Measurements from ENCODE around the gene FAM177B.

Gene FAM177B

DNA sequence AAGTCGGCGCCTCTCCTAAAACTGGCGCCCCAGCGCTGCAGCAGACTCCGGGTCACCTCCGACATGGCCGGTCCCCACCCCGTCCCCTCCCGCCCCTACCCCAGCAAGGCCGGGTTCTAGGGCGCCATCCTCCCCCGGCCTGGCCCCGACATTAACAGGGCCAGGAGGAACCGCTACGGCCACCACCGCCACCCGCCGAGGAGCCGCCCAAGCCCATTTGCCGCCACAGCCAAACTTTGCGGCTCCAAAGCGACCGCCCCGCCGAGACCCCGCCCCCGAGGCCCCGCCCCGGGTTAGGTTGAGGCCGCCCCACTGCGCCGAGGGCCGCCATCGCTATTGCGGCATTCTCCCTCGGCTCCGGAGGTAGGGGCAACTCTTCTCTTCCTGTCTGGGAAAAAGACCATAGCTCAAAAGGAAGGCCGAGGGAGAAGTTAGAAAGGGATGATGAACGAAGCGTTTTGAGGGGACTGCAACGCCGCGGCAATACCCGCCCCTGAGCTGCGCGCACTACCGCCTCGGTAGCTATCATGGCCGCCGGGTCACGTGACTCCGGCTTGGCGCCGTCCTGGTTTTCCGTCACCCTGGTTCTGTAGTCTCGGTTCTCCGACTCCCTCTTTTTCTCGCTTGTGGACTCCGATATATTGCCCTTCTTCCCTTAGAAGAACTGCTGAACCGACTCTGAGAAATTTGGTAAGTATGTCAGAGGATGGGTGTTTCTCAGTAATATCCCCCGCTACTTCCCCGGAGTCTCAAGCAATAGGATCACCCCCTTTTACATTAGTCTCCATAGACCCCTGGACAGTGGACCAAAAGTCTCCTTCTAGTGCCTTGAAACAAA lies 24.5 kb upstream of the FAM177B start, which contains the start of the genes AIDA and BROX:
AIDA (minus strand) TSS at position 239 of the 838 bp plus-strand sequence; CDS start at position 65, 174 bp downstream.
BROX (plus strand) TSS at position 312 of the 838 bp plus-strand sequence. CDS start 3,136 bp downstream, outside the sequence.
- H3K36me3 ChIP-seq, result no peaks in the 10 kb centered on the region
- peak; percentile 85 for DNase-seq
- peak within 1 kb of the TSS; percentile 94 for H3K27ac ChIP-seq
- H3K27me3 ChIP-seq (ENCODE audit: insufficient read depth, low read depth, severe bottlenecking), result no peaks in the 10 kb centered on the region
- H3K4me3 ChIP-seq (ENCODE audit: low read depth, low read length), result peak within 1 kb of the TSS; percentile 95
- TF ChIP-seq, protein P1, sequence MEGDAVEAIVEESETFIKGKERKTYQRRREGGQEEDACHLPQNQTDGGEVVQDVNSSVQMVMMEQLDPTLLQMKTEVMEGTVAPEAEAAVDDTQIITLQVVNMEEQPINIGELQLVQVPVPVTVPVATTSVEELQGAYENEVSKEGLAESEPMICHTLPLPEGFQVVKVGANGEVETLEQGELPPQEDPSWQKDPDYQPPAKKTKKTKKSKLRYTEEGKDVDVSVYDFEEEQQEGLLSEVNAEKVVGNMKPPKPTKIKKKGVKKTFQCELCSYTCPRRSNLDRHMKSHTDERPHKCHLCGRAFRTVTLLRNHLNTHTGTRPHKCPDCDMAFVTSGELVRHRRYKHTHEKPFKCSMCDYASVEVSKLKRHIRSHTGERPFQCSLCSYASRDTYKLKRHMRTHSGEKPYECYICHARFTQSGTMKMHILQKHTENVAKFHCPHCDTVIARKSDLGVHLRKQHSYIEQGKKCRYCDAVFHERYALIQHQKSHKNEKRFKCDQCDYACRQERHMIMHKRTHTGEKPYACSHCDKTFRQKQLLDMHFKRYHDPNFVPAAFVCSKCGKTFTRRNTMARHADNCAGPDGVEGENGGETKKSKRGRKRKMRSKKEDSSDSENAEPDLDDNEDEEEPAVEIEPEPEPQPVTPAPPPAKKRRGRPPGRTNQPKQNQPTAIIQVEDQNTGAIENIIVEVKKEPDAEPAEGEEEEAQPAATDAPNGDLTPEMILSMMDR (IDR thresholded peaks at IDR 0.05; ENCODE audit: low read depth, low read length), result no peak
- no peaks in the 10 kb centered on the region for H3K9me3 ChIP-seq (ENCODE audit: severe bottlenecking)

DNA sequence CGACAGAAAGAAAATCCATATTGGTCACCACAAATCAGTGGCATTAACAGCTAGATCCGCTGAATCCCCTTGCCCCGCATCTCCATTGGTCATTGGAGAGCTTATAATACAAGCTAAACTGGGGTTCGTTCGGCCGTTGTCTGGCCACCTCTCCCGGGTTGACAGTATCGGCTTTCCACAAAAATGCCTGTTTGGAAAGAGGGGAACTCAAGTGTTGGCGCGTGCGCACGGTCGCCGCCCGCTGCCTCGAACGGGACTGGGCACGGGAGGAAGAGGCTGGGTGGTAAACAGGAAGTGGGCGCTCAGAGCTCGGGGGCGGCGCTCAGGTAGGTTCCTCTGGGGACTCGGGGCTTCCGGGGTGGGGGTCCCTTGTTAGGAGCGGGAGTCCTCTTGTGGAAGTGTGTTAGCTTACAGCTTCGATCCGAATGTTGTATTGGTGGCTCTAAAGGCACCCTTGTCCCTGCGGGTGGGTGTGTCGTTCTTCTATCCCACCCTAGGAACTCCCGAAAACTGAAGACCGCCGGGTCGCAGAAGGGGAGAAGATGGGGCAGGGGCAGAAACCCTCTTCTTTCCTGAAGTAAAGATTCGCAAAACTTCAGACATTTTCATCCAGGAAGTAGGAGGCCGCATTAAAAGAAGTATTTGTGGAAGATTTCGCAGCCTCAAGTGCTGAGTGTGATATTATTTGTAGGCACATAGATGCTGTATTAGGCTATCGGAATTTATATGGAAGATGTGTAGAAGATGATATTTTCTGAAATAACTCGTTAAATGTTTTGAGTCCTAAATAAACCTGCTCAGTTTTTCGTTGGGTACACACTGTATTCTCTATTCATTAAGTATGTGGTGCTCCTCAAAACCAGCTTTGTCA lies 23.7 kb upstream of the FAM177B start:
- H3K4me3 ChIP-seq (ENCODE audit: low read depth, low read length), result peak overlapping the region; percentile 95
- peak overlapping the region; percentile 94 for H3K27ac ChIP-seq
- H3K36me3 ChIP-seq, result no peaks in the 10 kb centered on the region
- TF ChIP-seq, protein P1 (IDR thresholded peaks at IDR 0.05; ENCODE audit: low read depth, low read length), result no peak
- H3K9me3 ChIP-seq (ENCODE audit: severe bottlenecking), result no peaks in the 10 kb centered on the region
- peak; percentile 85 for DNase-seq
- no peaks in the 10 kb centered on the region for H3K27me3 ChIP-seq (ENCODE audit: insufficient read depth, low read depth, severe bottlenecking)

DNA sequence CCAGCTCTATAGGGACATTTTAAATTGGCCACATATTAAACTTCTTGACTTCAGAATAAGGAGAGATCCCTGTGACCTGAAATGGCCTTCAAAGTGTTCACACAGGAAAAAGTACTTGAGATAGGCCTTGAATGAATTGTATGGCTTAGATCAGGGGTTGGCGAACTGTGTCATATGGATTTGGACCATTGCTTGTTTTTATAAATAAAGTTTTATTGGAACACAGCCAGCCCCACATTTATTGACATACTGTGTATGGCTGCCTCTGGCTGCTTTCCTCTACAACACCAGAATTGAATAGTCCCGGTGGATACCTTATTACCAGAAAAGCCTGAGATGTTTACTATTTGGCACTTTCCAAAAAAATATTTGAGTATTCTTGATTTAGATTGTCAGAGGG lies 20.6 kb upstream of the FAM177B start:
- no peak for DNase-seq
- TF ChIP-seq, protein P1 (IDR thresholded peaks at IDR 0.05; ENCODE audit: low read depth, low read length), result no peak
- H3K9me3 ChIP-seq (ENCODE audit: severe bottlenecking), result no peaks in the 10 kb centered on the region
- no peak overlapping the region for H3K4me3 ChIP-seq (ENCODE audit: low read depth, low read length)
- no peak overlapping the region for H3K27ac ChIP-seq
- no peaks in the 10 kb centered on the region for H3K27me3 ChIP-seq (ENCODE audit: insufficient read depth, low read depth, severe bottlenecking)
- H3K36me3 ChIP-seq, result no peaks in the 10 kb centered on the region

DNA sequence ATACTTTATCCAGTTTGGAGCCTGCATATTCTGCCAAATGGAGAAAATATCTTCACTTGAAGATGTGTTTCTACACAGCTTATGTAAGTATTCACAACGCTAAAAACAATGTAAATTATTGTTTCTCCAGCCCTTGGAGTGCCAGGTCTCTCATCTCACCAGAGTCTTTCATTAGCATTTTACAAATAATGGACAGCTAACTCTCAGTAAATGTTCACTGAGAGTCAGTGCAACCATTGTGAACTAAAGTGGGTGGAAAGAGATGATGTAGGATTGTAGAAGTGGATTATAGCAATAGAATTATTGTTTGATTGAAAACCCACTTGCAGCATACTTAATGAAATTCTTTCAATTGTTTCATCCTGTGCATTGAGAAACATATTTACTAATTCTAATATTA lies 8.3 kb upstream of the FAM177B start:
- Histone ChIP-seq H3K27me3 (ENCODE audit: insufficient read depth, low read depth, severe bottlenecking) (no peaks in the 10 kb centered on the region), H3K36me3 (no peaks in the 10 kb centered on the region), H3K27ac (no peak overlapping the region), H3K9me3 (ENCODE audit: severe bottlenecking) (no peaks in the 10 kb centered on the region), H3K4me3 (ENCODE audit: low read depth, low read length) (no peak overlapping the region)
- no peak for DNase-seq
- TF ChIP-seq, protein P1 (IDR thresholded peaks at IDR 0.05; ENCODE audit: low read depth, low read length), result no peak

DNA sequence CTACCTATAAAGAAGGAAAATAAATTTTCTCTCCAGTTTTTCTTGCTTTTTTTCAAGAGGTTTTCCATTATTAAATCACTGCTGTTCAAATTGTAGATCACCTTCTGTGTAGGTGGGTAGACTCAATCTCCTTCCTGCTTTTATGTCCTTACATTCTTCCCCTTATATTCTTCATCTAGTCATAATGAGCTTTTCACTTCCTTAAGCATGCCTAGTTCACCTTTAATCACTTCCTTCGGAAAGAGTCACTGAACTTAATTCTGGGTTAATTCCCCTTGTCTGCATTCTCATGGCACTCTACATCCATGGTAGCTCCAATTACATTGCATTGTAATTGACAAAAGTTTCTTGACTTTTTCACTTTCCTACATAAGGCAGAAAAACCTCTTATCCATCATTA lies 6.1 kb upstream of the FAM177B start:
- TF ChIP-seq, protein P1 (IDR thresholded peaks at IDR 0.05; ENCODE audit: low read depth, low read length), result no peak
- H3K27me3 ChIP-seq (ENCODE audit: insufficient read depth, low read depth, severe bottlenecking), result no peaks in the 10 kb centered on the region
- H3K4me3 ChIP-seq (ENCODE audit: low read depth, low read length), result no peak overlapping the region
- no peaks in the 10 kb centered on the region for H3K9me3 ChIP-seq (ENCODE audit: severe bottlenecking)
- no peak overlapping the region for H3K27ac ChIP-seq
- DNase-seq, result no peak
- H3K36me3 ChIP-seq, result no peaks in the 10 kb centered on the region

Measured in WERI-Rb-1 (cell line).